ES-I3 (cell line): ENCODE data around the gene HCLS1.
"Not testable (repeated sequence)": the region's sequence is repeated elsewhere in the genome, so short reads cannot be mapped to it uniquely, and the experiment has no call there.

Experiments
- H3K36me3 ChIP-seq: 2 replicates; pipeline ENCODE4 v1.6.1; 2013; ENCODE audit warnings: mild to moderate bottlenecking, low read length, control low read depth, moderate library complexity; ENCODE audit not compliant: insufficient read depth
- H3K4me1 ChIP-seq: 2 replicates; pipeline ENCODE4 v1.6.1; 2013; ENCODE audit warnings: mild to moderate bottlenecking, control low read depth, low read length; ENCODE audit not compliant: insufficient read depth
- H3K9ac ChIP-seq: 2 replicates; pipeline ENCODE4 v1.6.1; 2013; ENCODE audit warnings: low read depth, mild to moderate bottlenecking, low read length, moderate library complexity
- H3K9me3 ChIP-seq: 2 replicates; pipeline ENCODE4 v1.6.1; 2013; ENCODE audit warnings: mild to moderate bottlenecking, low read length, moderate library complexity; ENCODE audit not compliant: control insufficient read depth, insufficient read depth

HCLS1 gene

GRCh38 chr3:121641127-121641526 is 19.6 kb downstream of the HCLS1 start:
- Histone ChIP-seq H3K36me3 (no peaks in the 10 kb centered on the region), H3K4me1 (no peaks in the 10 kb centered on the region; the same call in 1 of the 2 replicates), H3K9me3 (no peaks in the 10 kb centered on the region), H3K9ac (no peak overlapping the region)

GRCh38 chr3:121637922-121638321 is 22.8 kb downstream of the HCLS1 start:
- no peak overlapping the region for H3K9ac ChIP-seq
- no peaks in the 10 kb centered on the region for H3K9me3 ChIP-seq
- H3K36me3 ChIP-seq = no peaks in the 10 kb centered on the region
- H3K4me1 ChIP-seq = no peaks in the 10 kb centered on the region; the same call in 1 of the 2 replicates

GRCh38 chr3:121630355-121630754 is 30.3 kb downstream of the HCLS1 start:
- Histone ChIP-seq H3K36me3 (no peaks in the 10 kb centered on the region), H3K9me3 (no peaks in the 10 kb centered on the region), H3K4me1 (peaks cover 5% of the 10 kb centered on the region; the same call in 1 of the 2 replicates), H3K9ac (no peak overlapping the region)

GRCh38 chr3:121629601-121630000 is 31.1 kb downstream of the HCLS1 start:
- Histone ChIP-seq H3K36me3 (no peaks in the 10 kb centered on the region), H3K9me3 (no peaks in the 10 kb centered on the region), H3K4me1 (peaks cover 7% of the 10 kb centered on the region), H3K9ac (no peak overlapping the region)

- Histone ChIP-seq H3K9me3 (no peaks in the 10 kb centered on the region), H3K36me3 (no peaks in the 10 kb centered on the region), H3K4me1 (peaks cover 11% of the 10 kb centered on the region), H3K9ac (no peak overlapping the region)
These were observed 33.1 kb downstream of the HCLS1 start for GRCh38 chr3:121627622-121628021.

GRCh38 chr3:121627211-121627610 is 33.5 kb downstream of the HCLS1 start:
- no peak overlapping the region for H3K9ac ChIP-seq
- H3K4me1 ChIP-seq = peaks cover 11% of the 10 kb centered on the region

GRCh38 chr3:121626495-121626894 is 34.2 kb downstream of the HCLS1 start:
- Histone ChIP-seq H3K36me3 (no peaks in the 10 kb centered on the region), H3K9me3 (no peaks in the 10 kb centered on the region), H3K9ac (no peak overlapping the region), H3K4me1 (peaks cover 11% of the 10 kb centered on the region)

More at GRCh38 chr3:121627211-121627610, 33.5 kb downstream of the HCLS1 start:
- Histone ChIP-seq H3K9me3 (no peaks in the 10 kb centered on the region), H3K36me3 (no peaks in the 10 kb centered on the region)

GRCh38 chr3:121624147-121624899 is 36.4 kb downstream of the HCLS1 start:
- no peaks in the 10 kb centered on the region for H3K9me3 ChIP-seq
- no peaks in the 10 kb centered on the region for H3K36me3 ChIP-seq
- H3K4me1 ChIP-seq = peaks cover 11% of the 10 kb centered on the region
- H3K9ac ChIP-seq = no peak overlapping the region

- Histone ChIP-seq H3K9me3 (no peaks in the 10 kb centered on the region), H3K36me3 (no peaks in the 10 kb centered on the region), H3K4me1 (peaks cover 6% of the 10 kb centered on the region; the same call in 1 of the 2 replicates), H3K9ac (no peak overlapping the region)
These were observed 39.2 kb downstream of the HCLS1 start for GRCh38 chr3:121621491-121621890.

- H3K9ac ChIP-seq = no peak overlapping the region
- no peaks in the 10 kb centered on the region for H3K36me3 ChIP-seq
- no peaks in the 10 kb centered on the region for H3K9me3 ChIP-seq
- peaks cover 6% of the 10 kb centered on the region; the same call in 1 of the 2 replicates for H3K4me1 ChIP-seq
These were observed 41.0 kb downstream of the HCLS1 start for GRCh38 chr3:121619691-121620090.

GRCh38 chr3:121606106-121606505 is 54.6 kb downstream of the HCLS1 start:
- no peaks in the 10 kb centered on the region for H3K36me3 ChIP-seq
- no peaks in the 10 kb centered on the region for H3K9me3 ChIP-seq
- peaks cover 10% of the 10 kb centered on the region for H3K4me1 ChIP-seq
- H3K9ac ChIP-seq = no peak overlapping the region

- Histone ChIP-seq H3K4me1 (peaks cover 14% of the 10 kb centered on the region), H3K36me3 (no peaks in the 10 kb centered on the region), H3K9ac (no peak overlapping the region), H3K9me3 (no peaks in the 10 kb centered on the region)
These were observed 55.9 kb downstream of the HCLS1 start for GRCh38 chr3:121604759-121605158.

- no peaks in the 10 kb centered on the region for H3K9me3 ChIP-seq
- no peak overlapping the region for H3K9ac ChIP-seq
- peaks cover 21% of the 10 kb centered on the region for H3K4me1 ChIP-seq
- H3K36me3 ChIP-seq = no peaks in the 10 kb centered on the region
These were observed 59.4 kb downstream of the HCLS1 start for GRCh38 chr3:121601212-121601812.

GRCh38 chr3:121599900-121600299 is 60.8 kb downstream of the HCLS1 start:
- not testable (repeated sequence) for H3K9ac ChIP-seq, H3K36me3 ChIP-seq, H3K9me3 ChIP-seq
- H3K4me1 ChIP-seq = peaks cover 34% of the 10 kb centered on the region

GRCh38 chr3:121598564-121598963 is 62.1 kb downstream of the HCLS1 start:
- no peaks in the 10 kb centered on the region for H3K9me3 ChIP-seq
- H3K4me1 ChIP-seq = peaks cover 41% of the 10 kb centered on the region
- H3K36me3 ChIP-seq = no peaks in the 10 kb centered on the region
- no peak overlapping the region for H3K9ac ChIP-seq
